HepG2 (cell line): Measurements from ENCODE around the gene TOM1L2. TPM values are rescaled to one million over a fixed set of nuclear protein-coding genes. Genes with fewer than 3 reads are reported as not detected.

Experiments
- ATAC-seq: fragments of 200-7000 bp; cut with Tn5 transposase; 3 replicates; pipeline ENCODE4 v1.9.1; 2020; ENCODE audit warnings: mild to moderate bottlenecking, moderate library complexity
- BruUV-seq: library from RNA; stranded (reverse); fragments of 400-500 nt; replicated peaks from 2 replicates; lab custom pipeline; 2021; lab: Mats Ljungman, UMichigan
- CTCF ChIA-PET: fragments of 300-600 bp; formaldehyde crosslinking; extraction: SDS; loops from one replicate; lab custom pipeline; 2021; ENCODE audit warnings: low total read pairs, inconsistent platforms, low intra/inter-chr PET ratio; lab: Yijun Ruan, JAX
- POLR2A ChIA-PET: fragments of 350-600 bp; sonication (Branson Sonifier 250); formaldehyde crosslinking; loops from one replicate; lab custom pipeline; 2020; ENCODE audit warnings: antibody characterized with exemption, inconsistent platforms; lab: Yijun Ruan, JAX
- DNase-seq: peaks from one replicate; pipeline ENCODE4 v3.0.0-alpha.2; 2015; ENCODE audit warnings: low spot score
- FAIRE-seq: peaks from 3 replicates; lab custom pipeline; 2011; peaks lifted over from hg19 to GRCh38; lab: Jason Lieb, UNC
- H2AFZ ChIP-seq: one replicate; pipeline ENCODE4 v1.6.1; 2011; ENCODE audit warnings: low read length, inconsistent platforms
- H3K27ac ChIP-seq: fragments of 300-600 bp; 3 replicates; pipeline ENCODE4 v1.8.0; 2011; ENCODE audit warnings: mixed run types, mild to moderate bottlenecking, mixed read lengths, low read length, inconsistent platforms; ENCODE audit not compliant: insufficient read depth; ENCODE audit errors: extremely low read length
- H3K27me3 ChIP-seq, 2 experiments: fragments of 200-600 bp in 1 of 2; 2 replicates in 1 of 2; 3 replicates in 1 of 2; pipeline versions ENCODE4 v1.6.0 to v1.8.0; 2011; ENCODE audit warnings: low read length in 2 of 2, mild to moderate bottlenecking in 2 of 2, moderate library complexity in 2 of 2, inconsistent platforms in 1 of 2; ENCODE audit not compliant: insufficient read depth in 2 of 2, control insufficient read depth in 1 of 2
- H3K36me3 ChIP-seq, 2 experiments: fragments of 200-600 bp in 1 of 2; replicated peaks in 1 of 2; 2 replicates in 1 of 2; 3 replicates in 1 of 2; pipeline versions ENCODE4 v1.5.1 to v1.8.0; 2011; ENCODE audit warnings: low read length in 2 of 2, inconsistent platforms in 1 of 2; ENCODE audit not compliant: insufficient read depth in 2 of 2, control insufficient read depth in 1 of 2
- H3K4me1 ChIP-seq: 2 replicates; pipeline ENCODE4 v1.5.1; 2012; ENCODE audit warnings: low read length, inconsistent platforms; ENCODE audit not compliant: insufficient read depth
- H3K4me2 ChIP-seq: 2 replicates; pipeline ENCODE4 v1.6.0; 2011; ENCODE audit warnings: low read depth, low read length, inconsistent platforms
- H3K4me3 ChIP-seq, 3 experiments: fragments of 200-600 bp in 1 of 3; sonication (generic), shearing (Covaris generic) in 1 of 3; replicated peaks in 1 of 3; 2 replicates each; pipeline ENCODE4 v1.5.1; 2011 to 2016; ENCODE audit warnings: low read length in 3 of 3, inconsistent platforms in 2 of 3, low read depth in 2 of 3, mild to moderate bottlenecking in 2 of 3, control low read depth in 1 of 3, mixed read lengths in 1 of 3; ENCODE audit not compliant: insufficient read depth in 1 of 3
- H3K79me2 ChIP-seq: one replicate; pipeline ENCODE4 v1.6.1; 2011; ENCODE audit warnings: low read length, inconsistent platforms; ENCODE audit not compliant: insufficient read depth
- H3K9ac ChIP-seq: 2 replicates; pipeline ENCODE4 v1.6.0; 2011; ENCODE audit warnings: mild to moderate bottlenecking, low read depth, low read length, inconsistent platforms; ENCODE audit not compliant: insufficient read depth
- H3K9me3 ChIP-seq: 2 replicates; pipeline ENCODE4 v1.5.1; 2012; ENCODE audit warnings: mild to moderate bottlenecking, low read length
- H4K20me1 ChIP-seq: 2 replicates; pipeline ENCODE4 v1.6.0; 2011; ENCODE audit warnings: inconsistent platforms, mild to moderate bottlenecking, low read length, moderate library complexity; ENCODE audit not compliant: insufficient read depth
- AGO1 ChIP-seq: fragments of 200-400 bp; formaldehyde crosslinking; IDR thresholded peaks from 2 replicates; pipeline ENCODE4 v1.6.1; 2017; ENCODE audit warnings: mild to moderate bottlenecking, low read depth, low read length, moderate library complexity; ENCODE audit not compliant: poor library complexity, severe bottlenecking
- ATF1 ChIP-seq: IDR thresholded peaks from 2 replicates; pipeline ENCODE4 v1.6.1; 2016; ENCODE audit warnings: mild to moderate bottlenecking, control low read depth
- CREB3 ChIP-seq: sonication (generic); formaldehyde crosslinking; IDR thresholded peaks from 2 replicates; pipeline ENCODE4 v1.5.0; 2020; ENCODE audit warnings: missing genetic modification reagents
- FLYWCH1 ChIP-seq: sonication (generic); formaldehyde crosslinking; IDR thresholded peaks from 2 replicates; pipeline ENCODE4 v1.8.1; 2023; ENCODE audit warnings: mild to moderate bottlenecking, missing genetic modification reagents
- FOXM1 ChIP-seq: sonication (generic); formaldehyde crosslinking; IDR thresholded peaks from 2 replicates; pipeline ENCODE4 v1.5.0; 2020; ENCODE audit warnings: missing genetic modification reagents
- HDAC1 ChIP-seq: sonication (generic); formaldehyde crosslinking; IDR thresholded peaks from 2 replicates; pipeline ENCODE4 v1.5.1; 2020; ENCODE audit warnings: mild to moderate bottlenecking, missing genetic modification reagents
- HHEX ChIP-seq: IDR thresholded peaks from 2 replicates; pipeline ENCODE4 v1.6.1; 2016; ENCODE audit warnings: control low read depth
- IKZF4 ChIP-seq: sonication (generic); formaldehyde crosslinking; IDR thresholded peaks from 2 replicates; pipeline ENCODE4 v1.5.1; 2020; ENCODE audit warnings: borderline replicate concordance, mild to moderate bottlenecking, low read depth, missing genetic modification reagents; ENCODE audit errors: not compliant biosample characterization
- MNT ChIP-seq: fragments of 450-650 bp; IDR thresholded peaks from 2 replicates; pipeline ENCODE4 v1.6.1; 2016
- PAXIP1 ChIP-seq: sonication (generic); formaldehyde crosslinking; conservative IDR thresholded peaks from 2 replicates; pipeline ENCODE4 v1.4.0; 2020; ENCODE audit warnings: mild to moderate bottlenecking, missing genetic modification reagents, moderate library complexity
- RAD21 ChIP-seq: fragments of 450-650 bp; formaldehyde crosslinking; IDR thresholded peaks from 2 replicates; pipeline ENCODE4 v1.5.0; 2020; ENCODE audit warnings: mild to moderate bottlenecking
- SKIL ChIP-seq: sonication (generic); formaldehyde crosslinking; IDR thresholded peaks from 2 replicates; pipeline ENCODE4 v1.8.0; 2022; ENCODE audit warnings: missing genetic modification reagents, mild to moderate bottlenecking, moderate library complexity, borderline replicate concordance
- ZBTB3 ChIP-seq: sonication (generic); formaldehyde crosslinking; IDR thresholded peaks from 2 replicates; pipeline ENCODE4 v1.4.0; 2020; ENCODE audit warnings: low read depth, mild to moderate bottlenecking, moderate library complexity, missing genetic modification reagents, borderline replicate concordance
- ZNF335 ChIP-seq: sonication (generic); formaldehyde crosslinking; IDR thresholded peaks from 2 replicates; pipeline ENCODE4 v1.4.0; 2020; ENCODE audit warnings: missing genetic modification reagents
- ZSCAN12 ChIP-seq: sonication (generic); formaldehyde crosslinking; IDR thresholded peaks from 2 replicates; pipeline ENCODE4 v1.9.0; 2021; ENCODE audit warnings: mild to moderate bottlenecking, missing genetic modification reagents
- ZSCAN21 ChIP-seq: sonication (generic); formaldehyde crosslinking; IDR thresholded peaks from 2 replicates; pipeline ENCODE4 v1.8.0; 2022; ENCODE audit warnings: mild to moderate bottlenecking, missing genetic modification reagents, moderate library complexity, borderline replicate concordance
- WGBS: methylation state at CpG from one replicate; pipeline ENCODE4 v1.1.6; 2017; ENCODE audit warnings: low lambda C conversion rate; 5-methylcytosine and 5-hydroxymethylcytosine counted together
- in situ Hi-C: cut with HindIII; loops from 2 replicates; pipeline ENCODE4 v1.10.0; 2017; ENCODE audit warnings: low pct_unique_long_range_greater_than_20kb; ENCODE audit not compliant: extremely low pct_ligation_motif_present
- intact Hi-C: fragments of 100-400 bp; cut with micrococcal nuclease; formaldehyde crosslinking; loops from one replicate; pipeline ENCODE4 v1.10.0; 2022; ENCODE audit not compliant: unreplicated experiment
- polyA plus RNA-seq, 8 experiments: library from polyadenylated mRNA; depleted of rRNA in 3 of 8; stranded (reverse) in 7 of 8; unstranded in 1 of 8; fragments of >200 nt; fragmentation: Illumina TruSeq in 4 of 8; extraction: Trizol in 4 of 8; gene quantifications; 2 replicates each; pipeline versions ENCODE4 v1.2.1 to v1.2.3, GENCODE V29; 2011 to 2016; ENCODE audit warnings: low read depth in 4 of 8, missing spikeins in 1 of 8, mixed read lengths in 1 of 8; ENCODE audit not compliant: insufficient read depth in 1 of 8
- total RNA-seq, 5 experiments: library from RNA; depleted of rRNA; stranded (reverse); fragments of >200 nt; fragmentation: Illumina TruSeq; extraction: Trizol; gene quantifications; 2 replicates each; pipeline ENCODE4 v1.2.3, GENCODE V29; 2016; ENCODE audit warnings: low read depth in 1 of 5

The TOM1L2 gene
- total and polyA plus RNA-seq, 2 of the 13 experiments (the other 11 are each of a cell fraction or from before 2014, with no cell fraction given) = 4.7 to 7.4 TPM

GRCh38 chr17:17988427-17988945, 16.3 kb upstream of the TOM1L2 start (continued):
- TF ChIP-seq SKIL (CRISPR knock-in tag) (no peak), AGO1 (no peak), FOXM1 (CRISPR knock-in tag) (no peak), HHEX (CRISPR knock-in tag) (no peak)

GRCh38 chr17:17987901-17988300, 15.7 kb upstream of the TOM1L2 start:
- Histone ChIP-seq H4K20me1 (no peaks in the 10 kb centered on the region), H3K4me2 (no peak overlapping the region), H2AFZ (no peak overlapping the region), H3K4me3 (no peak overlapping the region), H3K9me3 (no peaks in the 10 kb centered on the region), H3K27ac (no peak overlapping the region), H3K27me3 (peaks cover 0 to 22% of the 10 kb centered on the region in 2 experiments; a peak in 3 of 5 replicates), H3K79me2 (no peaks in the 10 kb centered on the region), H3K9ac (no peak overlapping the region), H3K36me3 (no peaks in the 10 kb centered on the region), H3K4me1 (peaks cover 11% of the 10 kb centered on the region)
- no peak for ATAC-seq
- no TSS peak for BruUV-seq
- 58% methylated on average over 12 of the region's 14 CpGs for WGBS
- ChIA-PET CTCF (no interaction called here), POLR2A (no interaction called here)
- in situ Hi-C loops (no loop called here), intact Hi-C loops (no loop called here)
- FAIRE-seq = no peak
- DNase-seq = no peak
- TF ChIP-seq ATF1 (CRISPR knock-in tag) (no peak), ZSCAN12 (no peak), CREB3 (CRISPR knock-in tag) (no peak), ZNF335 (CRISPR knock-in tag) (no peak), ZSCAN21 (CRISPR knock-in tag) (no peak), ZBTB3 (CRISPR knock-in tag) (no peak), PAXIP1 (CRISPR knock-in tag) (no peak), RAD21 (CRISPR knock-in tag) (no peak), FLYWCH1 (CRISPR knock-in tag) (no peak), HDAC1 (CRISPR knock-in tag) (no peak), MNT (no peak), IKZF4 (CRISPR knock-in tag) (no peak)
